Right forelimb (tissue), 1 donor: ENCODE measurements around the gene SIGLEC15.
"Not testable (repeated sequence)": the region's sequence is repeated elsewhere in the genome, so short reads cannot be mapped to it uniquely, and the experiment has no call there.

Source experiments
- DNase-seq: peaks from one replicate; pipeline ENCODE4 v3.0.0-alpha.2; 2018

SIGLEC15 gene

GRCh38 chr18:45820106-45820745 is 5.2 kb upstream of the SIGLEC15 start:
- no peak for DNase-seq

GRCh38 chr18:45821026-45821425 is 4.4 kb upstream of the SIGLEC15 start:
- DNase-seq, result no peak

- DNase-seq, result no peak
These were observed 3.8 kb upstream of the SIGLEC15 start for GRCh38 chr18:45821711-45822110.

GRCh38 chr18:45826084-45826483 is 609 bp downstream of the SIGLEC15 start:
- no peak for DNase-seq

GRCh38 chr18:45826716-45827115 is 1.2 kb downstream of the SIGLEC15 start:
- DNase-seq, result not testable (repeated sequence)

- DNase-seq, result no peak
These were observed 3.7 kb downstream of the SIGLEC15 start for GRCh38 chr18:45828917-45829811.

- DNase-seq, result no peak
These were observed 4.4 kb downstream of the SIGLEC15 start for GRCh38 chr18:45829855-45830254.

GRCh38 chr18:45830917-45831316 is 5.4 kb downstream of the SIGLEC15 start:
- no peak for DNase-seq

- no peak for DNase-seq
These were observed 8.4 kb downstream of the SIGLEC15 start for GRCh38 chr18:45833846-45834245.

GRCh38 chr18:45834306-45834705 is 8.8 kb downstream of the SIGLEC15 start:
- no peak for DNase-seq

- no peak for DNase-seq
These were observed 9.7 kb downstream of the SIGLEC15 start for GRCh38 chr18:45835057-45835636.

- no peak for DNase-seq
These were observed 11.0 kb downstream of the SIGLEC15 start for GRCh38 chr18:45836242-45837205.

- DNase-seq, result no peak
These were observed 12.0 kb downstream of the SIGLEC15 start for GRCh38 chr18:45837283-45838070.

GRCh38 chr18:45838302-45839070 is 13.0 kb downstream of the SIGLEC15 start:
- DNase-seq, result no peak

GRCh38 chr18:45839414-45840395 is 14.2 kb downstream of the SIGLEC15 start:
- DNase-seq, result no peak

GRCh38 chr18:45841060-45841764 is 15.7 kb downstream of the SIGLEC15 start:
- DNase-seq, result no peak

- DNase-seq, result no peak
These were observed 16.4 kb downstream of the SIGLEC15 start for GRCh38 chr18:45841765-45842442.

- no peak for DNase-seq
These were observed 17.5 kb downstream of the SIGLEC15 start for GRCh38 chr18:45843019-45843418.
